NT2/D1 (cell line): ENCODE measurements around the gene PLEKHF1.

ENCODE experiments used
- SUZ12 ChIP-seq: IDR thresholded peaks from 2 replicates; pipeline ENCODE4 v1.6.1; 2011; ENCODE audit not compliant: insufficient read length, insufficient read depth; ENCODE audit errors: extremely low read depth
- ZNF274 ChIP-seq: IDR thresholded peaks from 2 replicates; pipeline ENCODE4 v1.6.1; 2011; ENCODE audit warnings: mild to moderate bottlenecking, low read depth, low read length

DNA sequence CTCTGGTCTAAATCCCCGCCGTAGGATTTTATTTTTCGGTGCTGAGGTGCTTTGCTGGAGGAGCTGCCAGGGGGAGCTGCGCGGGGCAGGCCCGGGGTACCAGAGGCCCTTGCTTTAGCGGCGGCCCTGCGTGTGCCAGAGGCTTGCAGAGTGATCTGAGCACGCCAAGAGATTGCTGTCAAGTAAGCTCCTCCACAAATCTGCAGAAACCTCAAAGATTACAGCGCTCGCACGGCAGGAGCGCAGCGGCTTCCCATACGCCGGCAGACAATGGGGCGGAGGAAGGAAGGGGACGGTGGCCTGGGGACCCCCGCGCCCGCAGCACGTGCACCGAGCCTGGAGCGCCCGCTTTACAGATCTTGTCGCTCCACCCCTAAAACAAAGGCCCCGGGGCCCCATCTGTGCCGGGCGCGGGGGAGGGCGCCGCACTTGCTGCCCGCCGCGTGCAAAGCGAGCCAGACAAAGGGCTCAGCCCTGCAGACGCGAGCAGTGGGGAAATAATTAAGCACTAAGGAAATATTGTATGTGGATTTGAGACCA, 58.9 kb downstream of the PLEKHF1 start:
- TF ChIP-seq SUZ12 = no peak
- no peak for TF ChIP-seq ZNF274
